PFSK-1 (cell line): Measurements from ENCODE around the gene HAUS6.

Experiments used
- FOXP2 ChIP-seq: optimal IDR thresholded peaks from 2 replicates; pipeline ENCODE3; 2011; ENCODE audit warnings: borderline replicate concordance, control low read depth, inconsistent platforms; ENCODE audit not compliant: insufficient read depth; ENCODE audit errors: extremely low read length, extremely low read depth
- POLR2AphosphoS5 ChIP-seq: IDR thresholded peaks from 2 replicates; pipeline ENCODE4 v1.6.1; 2012; ENCODE audit warnings: low read depth, mild to moderate bottlenecking, control low read depth, low read length, moderate library complexity
- REST ChIP-seq, 2 experiments: IDR thresholded peaks; 2 replicates each; pipeline versions ENCODE4 v1.6.1 to v1.8.0; 2011 to 2012; ENCODE audit warnings: low read depth in 2 of 2, low read length in 2 of 2, control low read depth in 1 of 2, inconsistent platforms in 1 of 2, mild to moderate bottlenecking in 1 of 2, moderate library complexity in 1 of 2; ENCODE audit not compliant: insufficient read depth in 1 of 2
- SIN3A ChIP-seq: IDR thresholded peaks from 2 replicates; pipeline ENCODE4 v1.6.1; 2012; ENCODE audit warnings: mild to moderate bottlenecking, low read length, moderate library complexity, borderline replicate concordance; ENCODE audit not compliant: insufficient read depth
- TAF1 ChIP-seq: IDR thresholded peaks from 2 replicates; pipeline ENCODE4 v1.6.1; 2012; ENCODE audit warnings: low read length, control low read depth, borderline replicate concordance; ENCODE audit not compliant: insufficient read depth

HAUS6 gene

DNA sequence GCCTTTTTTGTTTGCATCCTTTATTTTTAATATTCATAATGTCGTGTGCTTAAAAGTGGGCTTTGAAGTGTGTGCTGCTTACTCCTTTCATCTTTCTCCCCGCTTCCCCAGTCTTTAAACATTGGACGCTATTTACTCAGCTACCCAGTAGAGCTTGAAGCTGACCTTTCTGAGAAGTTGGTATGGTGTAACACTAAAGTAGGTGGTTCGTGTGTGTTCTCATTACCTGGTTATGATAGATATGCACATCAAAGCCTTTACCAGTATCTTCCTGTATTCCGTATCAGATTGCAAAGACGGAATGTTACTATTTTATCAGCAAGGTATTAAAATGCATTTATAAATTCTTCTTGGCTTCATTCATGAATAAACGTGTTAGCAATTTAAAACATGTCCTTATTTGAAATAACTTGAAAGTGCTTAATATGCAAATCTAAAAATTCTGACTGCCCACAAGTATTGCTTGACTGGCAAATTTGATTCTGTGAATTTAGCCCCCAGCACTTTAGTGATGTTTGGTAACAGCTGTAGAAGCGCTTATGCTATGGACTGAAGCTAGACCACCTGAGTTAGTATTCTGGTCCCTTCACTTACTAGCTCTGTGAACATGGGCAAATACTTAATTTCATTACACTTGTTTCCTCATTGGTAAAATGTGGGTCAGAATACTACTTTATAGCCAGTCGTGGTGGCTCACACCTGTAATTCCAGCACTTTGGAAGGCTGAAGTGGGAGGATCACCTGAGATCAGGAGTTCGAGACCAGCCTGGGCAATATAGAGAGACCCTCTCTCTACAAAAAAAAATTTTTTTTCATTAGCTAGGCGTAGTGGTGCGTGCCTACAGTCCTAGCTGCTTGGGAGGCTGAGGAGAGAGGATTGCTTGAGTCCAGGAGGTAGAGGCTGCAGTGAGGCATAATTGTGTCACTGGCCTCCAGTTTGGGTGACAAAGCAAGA is 51.8 kb downstream of the HAUS6 start:
- TF ChIP-seq POLR2AphosphoS5 (no peak), FOXP2 (no peak), REST (IDR thresholded peaks at IDR 0.05; ENCODE audit: insufficient read depth in 1 of 2, low read depth in 2 of 2, low read length in 2 of 2) (no peak), TAF1 (no peak), SIN3A (no peak)

DNA sequence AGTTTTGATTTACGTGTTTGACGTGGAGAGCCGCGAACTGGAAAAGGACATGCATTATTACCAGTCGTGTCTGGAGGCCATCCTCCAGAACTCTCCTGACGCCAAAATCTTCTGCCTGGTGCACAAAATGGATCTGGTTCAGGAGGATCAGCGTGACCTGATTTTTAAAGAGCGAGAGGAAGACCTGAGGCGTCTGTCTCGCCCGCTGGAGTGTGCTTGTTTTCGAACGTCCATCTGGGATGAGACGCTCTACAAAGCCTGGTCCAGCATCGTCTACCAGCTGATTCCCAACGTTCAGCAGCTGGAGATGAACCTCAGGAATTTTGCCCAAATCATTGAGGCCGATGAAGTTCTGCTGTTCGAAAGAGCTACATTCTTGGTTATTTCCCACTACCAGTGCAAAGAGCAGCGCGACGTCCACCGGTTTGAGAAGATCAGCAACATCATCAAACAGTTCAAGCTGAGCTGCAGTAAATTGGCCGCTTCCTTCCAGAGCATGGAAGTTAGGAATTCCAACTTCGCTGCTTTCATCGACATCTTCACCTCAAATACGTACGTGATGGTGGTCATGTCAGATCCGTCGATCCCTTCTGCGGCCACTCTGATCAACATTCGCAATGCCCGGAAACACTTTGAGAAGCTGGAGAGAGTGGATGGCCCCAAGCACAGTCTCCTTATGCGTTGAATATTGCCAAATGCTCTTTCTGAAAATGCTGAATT is 52.6 kb downstream of the HAUS6 start:
- TF ChIP-seq SIN3A (no peak), POLR2AphosphoS5 (no peak), TAF1 (no peak), FOXP2 (no peak), REST (IDR thresholded peaks at IDR 0.05; ENCODE audit: insufficient read depth in 1 of 2, low read depth in 2 of 2, low read length in 2 of 2) (no peak)

GRCh38 chr9:19048966-19049916 is 53.5 kb downstream of the HAUS6 start, which contains the start of gene RRAGA:
RRAGA (plus strand) TSS chr9:19049427; CDS start chr9:19049660, 233 bp downstream.
- TF ChIP-seq POLR2AphosphoS5 (peak; percentile 65), TAF1 (peak; percentile 60; the same call in 1 of the 2 replicates), REST (IDR thresholded peaks at IDR 0.05; ENCODE audit: insufficient read depth in 1 of 2, low read depth in 2 of 2, low read length in 2 of 2) (0 out of 4 replicates have a peak, but pooled peaks of 1 of the 2 experiments have one; percentile 26), FOXP2 (peak; percentile 64), SIN3A (no peak; the same call in 1 of the 2 replicates)

DNA sequence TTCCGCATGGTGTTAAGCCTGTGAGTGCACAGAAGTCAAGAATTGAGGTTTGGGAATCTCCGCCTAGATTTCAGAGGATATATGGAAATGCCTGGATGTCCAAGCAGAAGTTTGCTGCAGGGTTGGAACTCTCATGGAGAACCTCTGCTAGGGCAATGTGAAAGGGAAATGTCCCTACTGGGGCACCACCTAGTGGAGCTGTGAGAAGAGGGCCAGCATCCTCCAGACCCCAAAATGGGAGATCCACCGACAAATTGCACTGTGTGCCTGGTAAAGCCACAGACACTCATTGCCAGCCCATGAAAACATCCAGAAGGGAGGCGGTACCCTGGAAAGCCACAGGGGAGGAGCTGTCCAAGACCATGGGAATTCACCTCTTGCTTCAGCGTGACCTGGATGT is 66.1 kb downstream of the HAUS6 start:
- no peak for TF ChIP-seq POLR2AphosphoS5
- no peak for TF ChIP-seq TAF1
- TF ChIP-seq REST (IDR thresholded peaks at IDR 0.05; ENCODE audit: insufficient read depth in 1 of 2, low read depth in 2 of 2, low read length in 2 of 2): no peak
